Transverse colon (tissue), 4 donors: ENCODE measurements around the gene CTNND2. TPM values are rescaled to one million over a fixed set of nuclear protein-coding genes. Genes with fewer than 3 reads are reported as not detected.

Experiments
- DNase-seq: peaks from one replicate; pipeline ENCODE4 v3.0.0-alpha.2; 2019
- H3K27ac ChIP-seq, 4 donors: fragments of 200-600 bp; sonication (generic); 2 replicates each; pipeline ENCODE4 v1.5.1; 2016 to 2018; ENCODE audit warnings: inconsistent platforms in 4 of 4
- H3K27me3 ChIP-seq: fragments of 200-600 bp; sonication (generic); 2 replicates; pipeline ENCODE4 v1.5.1; 2017; ENCODE audit warnings: inconsistent platforms
- H3K36me3 ChIP-seq, 4 donors: fragments of 200-600 bp; sonication (generic); 2 replicates each; pipeline ENCODE4 v1.5.1; 2017 to 2019; ENCODE audit warnings: inconsistent platforms in 4 of 4
- H3K4me1 ChIP-seq, 4 donors: fragments of 200-600 bp; sonication (generic); 2 replicates each; pipeline ENCODE4 v1.5.1; 2017 to 2020; ENCODE audit warnings: inconsistent platforms in 4 of 4
- H3K4me3 ChIP-seq, 4 donors: fragments of 200-600 bp; sonication (generic); 1 replicate in 1 of 4; 2 replicates in 3 of 4; pipeline versions ENCODE4 v1.5.1 to v1.6.1; 2017 to 2019; ENCODE audit warnings: inconsistent platforms in 4 of 4
- H3K9me3 ChIP-seq, 2 donors: fragments of 200-600 bp; sonication (generic); 2 replicates each; pipeline ENCODE4 v1.5.1; 2017 to 2019; ENCODE audit warnings: inconsistent platforms in 2 of 2
- EP300 ChIP-seq: sonication (generic); formaldehyde crosslinking; IDR thresholded peaks from one replicate; pipeline ENCODE4 v1.6.1; 2017; ENCODE audit warnings: antibody characterized with exemption, low read depth
- POLR2A ChIP-seq: fragments of 450-650 bp; IDR thresholded peaks from one replicate; pipeline ENCODE4 v1.6.1; 2016; ENCODE audit warnings: antibody characterized with exemption, mild to moderate bottlenecking, moderate library complexity
- POLR2AphosphoS5 ChIP-seq, 3 donors: sonication (generic); formaldehyde crosslinking; IDR thresholded peaks; one replicate each; pipeline ENCODE4 v1.6.1; 2016; ENCODE audit warnings: antibody characterized with exemption in 3 of 3
- WGBS, 2 donors: methylation state at CpG; one replicate each; pipeline ENCODE4 v1.1.5; 2018; ENCODE audit warnings: low coverage in 1 of 2; 5-methylcytosine and 5-hydroxymethylcytosine counted together
- in situ Hi-C, 4 donors: fragments of 200-750 bp; cut with MboI; loops; one replicate each; pipeline versions ENCODE4 v1.15.0 to v1.15.1; 2017; ENCODE audit warnings: low sequenced_read_pairs in 3 of 4, low pct_ligation_motif_present in 1 of 4, low pct_unique_long_range_greater_than_20kb in 1 of 4
- intact Hi-C: fragments of 100-400 bp; cut with DNase I; formaldehyde crosslinking; loops from one replicate; pipeline ENCODE4 v1.15.1; 2023; ENCODE audit warnings: low total_unique reads
- total RNA-seq, 4 donors: library from RNA; depleted of rRNA; stranded (reverse); fragments of >200 nt; gene quantifications; one replicate each; pipeline ENCODE4 v1.1.0, GENCODE V29; 2016
- TF ChIP-seq, protein P1 (sequence below), 5 experiments: fragments of 200-600 bp in 3 of 5; fragments of 450-650 bp in 2 of 5; sonication (generic) in 3 of 5; IDR thresholded peaks; 1 replicate in 2 of 5; 2 replicates in 3 of 5; pipeline ENCODE4 v1.5.1; 2016 to 2017; ENCODE audit warnings: antibody characterized with exemption in 5 of 5, inconsistent platforms in 3 of 5, mild to moderate bottlenecking in 2 of 5, moderate library complexity in 1 of 5

CTNND2 gene
- total RNA-seq, 4 donors from 2014 or later, result 1.9 to 2.1 TPM; not detected in 2

GRCh38 chr5:11258001-11258400, 646.2 kb downstream of the CTNND2 start:
- H3K9me3 ChIP-seq, result no peaks in the 10 kb centered on the region
- no peak overlapping the region for H3K4me3 ChIP-seq
- intact Hi-C loops, result no loop called here
- no peak overlapping the region for H3K27ac ChIP-seq
- H3K36me3 ChIP-seq, result no peaks in the 10 kb centered on the region
- no peaks in the 10 kb centered on the region for H3K27me3 ChIP-seq
- in situ Hi-C loops, result no loop called here
- DNase-seq, result no peak
- no peaks in the 10 kb centered on the region for H3K4me1 ChIP-seq
- TF ChIP-seq, protein P1, sequence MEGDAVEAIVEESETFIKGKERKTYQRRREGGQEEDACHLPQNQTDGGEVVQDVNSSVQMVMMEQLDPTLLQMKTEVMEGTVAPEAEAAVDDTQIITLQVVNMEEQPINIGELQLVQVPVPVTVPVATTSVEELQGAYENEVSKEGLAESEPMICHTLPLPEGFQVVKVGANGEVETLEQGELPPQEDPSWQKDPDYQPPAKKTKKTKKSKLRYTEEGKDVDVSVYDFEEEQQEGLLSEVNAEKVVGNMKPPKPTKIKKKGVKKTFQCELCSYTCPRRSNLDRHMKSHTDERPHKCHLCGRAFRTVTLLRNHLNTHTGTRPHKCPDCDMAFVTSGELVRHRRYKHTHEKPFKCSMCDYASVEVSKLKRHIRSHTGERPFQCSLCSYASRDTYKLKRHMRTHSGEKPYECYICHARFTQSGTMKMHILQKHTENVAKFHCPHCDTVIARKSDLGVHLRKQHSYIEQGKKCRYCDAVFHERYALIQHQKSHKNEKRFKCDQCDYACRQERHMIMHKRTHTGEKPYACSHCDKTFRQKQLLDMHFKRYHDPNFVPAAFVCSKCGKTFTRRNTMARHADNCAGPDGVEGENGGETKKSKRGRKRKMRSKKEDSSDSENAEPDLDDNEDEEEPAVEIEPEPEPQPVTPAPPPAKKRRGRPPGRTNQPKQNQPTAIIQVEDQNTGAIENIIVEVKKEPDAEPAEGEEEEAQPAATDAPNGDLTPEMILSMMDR (IDR thresholded peaks at IDR 0.05), result no peak
- TF ChIP-seq POLR2A (no peak), EP300 (no peak), POLR2AphosphoS5 (IDR thresholded peaks at IDR 0.05) (no peak)
- 80 to 90% methylated on average over 1 to 5 of the region's 5 CpGs for WGBS, 2 donors

GRCh38 chr5:11252523-11252922, 651.7 kb downstream of the CTNND2 start:
- Histone ChIP-seq H3K27ac (no peak overlapping the region), H3K27me3 (no peaks in the 10 kb centered on the region), H3K4me3 (no peak overlapping the region), H3K4me1 (no peaks in the 10 kb centered on the region), H3K36me3 (no peaks in the 10 kb centered on the region), H3K9me3 (no peaks in the 10 kb centered on the region)
- in situ Hi-C loops, result no loop called here
- intact Hi-C loops, result no loop called here
- no peak for DNase-seq
- TF ChIP-seq POLR2A (no peak), POLR2AphosphoS5 (IDR thresholded peaks at IDR 0.05) (no peak), EP300 (no peak)
- TF ChIP-seq, protein P1 (IDR thresholded peaks at IDR 0.05), result no peak

GRCh38 chr5:11252075-11252474, 652.2 kb downstream of the CTNND2 start:
- no peak for DNase-seq
- Histone ChIP-seq H3K36me3 (no peaks in the 10 kb centered on the region), H3K4me1 (no peaks in the 10 kb centered on the region), H3K27ac (no peak overlapping the region), H3K27me3 (no peaks in the 10 kb centered on the region), H3K4me3 (no peak overlapping the region), H3K9me3 (no peaks in the 10 kb centered on the region)
- in situ Hi-C loops (no loop called here), intact Hi-C loops (no loop called here)
- TF ChIP-seq EP300 (no peak), POLR2AphosphoS5 (IDR thresholded peaks at IDR 0.05) (no peak), POLR2A (no peak)
- TF ChIP-seq, protein P1 (IDR thresholded peaks at IDR 0.05), result no peak
- 11 to 84% methylated on average over 1 of the region's 1 CpG for whole genome bisulfite sequencing, 2 donors

- 65 to 74% methylated on average over 6 of the region's 6 CpGs for WGBS, 2 donors
- no peak for DNase-seq
- H3K27me3 ChIP-seq, result no peaks in the 10 kb centered on the region
- in situ Hi-C loops, result no loop called here
- no peak overlapping the region for H3K27ac ChIP-seq
- intact Hi-C loops, result no loop called here
- no peaks in the 10 kb centered on the region for H3K9me3 ChIP-seq
- H3K36me3 ChIP-seq, result no peaks in the 10 kb centered on the region
- H3K4me3 ChIP-seq, result no peak overlapping the region
- no peaks in the 10 kb centered on the region for H3K4me1 ChIP-seq
- TF ChIP-seq POLR2AphosphoS5 (IDR thresholded peaks at IDR 0.05) (no peak), EP300 (no peak), POLR2A (no peak)
- TF ChIP-seq, protein P1 (IDR thresholded peaks at IDR 0.05), result no peak
Observed at GRCh38 chr5:11251247-11251646, 653.0 kb downstream of the CTNND2 start.
